Panc1 (cell line): ENCODE results near the gene SYT8. TPM values are rescaled to one million over a fixed set of nuclear protein-coding genes. Genes with fewer than 3 reads are reported as not detected.

Experiments
- ATAC-seq: fragments of 200-7000 bp; cut with Tn5 transposase; 2 replicates; pipeline ENCODE4 v1.9.1; 2020; ENCODE audit warnings: mild to moderate bottlenecking, moderate library complexity
- BruUV-seq: library from RNA; stranded (reverse); fragments of 400-500 nt; replicated peaks from 2 replicates; lab custom pipeline; 2021; lab: Mats Ljungman, UMichigan
- CTCF ChIA-PET: fragments of 300-600 bp; sonication (Branson Sonifier 250); formaldehyde crosslinking; loops from one replicate; lab custom pipeline; 2022; ENCODE audit warnings: antibody characterized with exemption; lab: Charles Lee
- POLR2A ChIA-PET: fragments of 300-600 bp; sonication (Branson Sonifier 250); formaldehyde crosslinking; loops from one replicate; lab custom pipeline; 2022; ENCODE audit warnings: antibody characterized with exemption; lab: Charles Lee
- DNase-seq: peaks from one replicate; pipeline ENCODE4 v3.0.0-alpha.2; 2010; ENCODE audit warnings: low read depth, low spot score
- H3K27ac ChIP-seq: 2 replicates; pipeline ENCODE4 v1.5.1; 2011; ENCODE audit warnings: mild to moderate bottlenecking, low read length, inconsistent platforms
- H3K27me3 ChIP-seq: fragments of 200-500 bp; sonication (Bioruptor generic); 2 replicates; pipeline ENCODE4 v1.6.0; 2014; ENCODE audit warnings: low read length, inconsistent platforms; ENCODE audit not compliant: control insufficient read depth, insufficient read depth
- H3K36me3 ChIP-seq: fragments of 200-500 bp; sonication (Bioruptor generic); 2 replicates; pipeline ENCODE4 v1.5.1; 2014; ENCODE audit warnings: inconsistent platforms, mild to moderate bottlenecking, low read length, moderate library complexity; ENCODE audit not compliant: control insufficient read depth, insufficient read depth
- H3K4me1 ChIP-seq: 2 replicates; pipeline ENCODE4 v1.5.1; 2011; ENCODE audit warnings: inconsistent platforms, mild to moderate bottlenecking, low read length, moderate library complexity; ENCODE audit not compliant: control insufficient read depth, insufficient read depth
- H3K4me3 ChIP-seq, 2 experiments: 2 replicates each; pipeline ENCODE4 v1.5.1; 2011 to 2012; ENCODE audit warnings: low read depth in 2 of 2, low read length in 2 of 2, mild to moderate bottlenecking in 2 of 2, inconsistent platforms in 1 of 2, moderate library complexity in 1 of 2
- H3K9me3 ChIP-seq: fragments of 200-500 bp; sonication (Bioruptor generic); 2 replicates; pipeline ENCODE4 v1.5.1; 2014; ENCODE audit warnings: low read depth, mild to moderate bottlenecking, inconsistent platforms, low read length, moderate library complexity; ENCODE audit not compliant: control insufficient read depth, insufficient read depth
- CTCF ChIP-seq: fragments of 450-650 bp; IDR thresholded peaks from 2 replicates; pipeline ENCODE4 v1.5.1; 2017; ENCODE audit warnings: mild to moderate bottlenecking
- POLR2AphosphoS5 ChIP-seq: IDR thresholded peaks from 2 replicates; pipeline ENCODE4 v1.6.1; 2012; ENCODE audit warnings: mild to moderate bottlenecking, low read depth, low read length, moderate library complexity
- REST ChIP-seq, 2 experiments: IDR thresholded peaks; 2 replicates each; pipeline ENCODE4 v1.6.1; 2011 to 2012; ENCODE audit warnings: low read depth in 2 of 2, control low read depth in 1 of 2, low read length in 1 of 2, mild to moderate bottlenecking in 1 of 2, moderate library complexity in 1 of 2; ENCODE audit not compliant: insufficient read depth in 1 of 2
- SIN3A ChIP-seq: IDR thresholded peaks from 2 replicates; pipeline ENCODE4 v1.6.1; 2012; ENCODE audit warnings: low read depth, mild to moderate bottlenecking, low read length, moderate library complexity, borderline replicate concordance; ENCODE audit not compliant: insufficient read depth
- TCF7L2 ChIP-seq: IDR thresholded peaks from 2 replicates; pipeline ENCODE4 v1.6.1; 2011; ENCODE audit warnings: mild to moderate bottlenecking, low read depth, low read length, inconsistent platforms
- in situ Hi-C: cut with HindIII; loops from 2 replicates; pipeline ENCODE4 v1.10.0; 2016; ENCODE audit warnings: low sequenced_read_pairs, low pct_unique_long_range_greater_than_20kb
- intact Hi-C: fragments of 100-400 bp; cut with micrococcal nuclease; formaldehyde crosslinking; loops from one replicate; pipeline ENCODE4 v1.10.0; 2022; ENCODE audit not compliant: unreplicated experiment
- total RNA-seq: library from RNA; stranded (reverse); gene quantifications from one replicate; pipeline ENCODE4 v1.2.1, GENCODE V29; 2021; ENCODE audit not compliant: unreplicated experiment

Gene SYT8
- total RNA-seq, 1 experiment from 2014 or later, result 3.5 TPM

GRCh38 chr11:1839924-1840779 lies 5.4 kb downstream of the SYT8 start:
- TF ChIP-seq POLR2AphosphoS5, result no peak
- no peak for TF ChIP-seq REST (IDR thresholded peaks at IDR 0.05; ENCODE audit: insufficient read depth in 1 of 2, low read depth in 2 of 2, low read length in 1 of 2)
- TF ChIP-seq CTCF, result no peak
- no peak for TF ChIP-seq TCF7L2
- no peak for TF ChIP-seq SIN3A
- CTCF ChIA-PET, result interaction anchor here (0.7 kb wide), 1 partner anchor 121 kb away, joined by 4 read pairs; no protein-coding TSS in a partner anchor
- in situ Hi-C loops, result no loop called here
- no TSS peak for BruUV-seq
- H3K27ac ChIP-seq, result no peak overlapping the region
- POLR2A ChIA-PET, result no interaction called here
- H3K27me3 ChIP-seq, result no peaks in the 10 kb centered on the region
- intact Hi-C loops, result no loop called here
- no peak overlapping the region for H3K4me3 ChIP-seq
- peaks cover 23% of the 10 kb centered on the region for H3K4me1 ChIP-seq
- H3K9me3 ChIP-seq, result no peaks in the 10 kb centered on the region
- DNase-seq, result no peak
- no peaks in the 10 kb centered on the region for H3K36me3 ChIP-seq
- no peak for ATAC-seq

GRCh38 chr11:1840780-1841480 lies 6.1 kb downstream of the SYT8 start:
- no TSS peak for BruUV-seq
- no peaks in the 10 kb centered on the region for H3K27me3 ChIP-seq
- in situ Hi-C loops (no loop called here), intact Hi-C loops (no loop called here)
- peaks cover 22% of the 10 kb centered on the region for H3K4me1 ChIP-seq
- ATAC-seq, result no peak
- TF ChIP-seq REST (IDR thresholded peaks at IDR 0.05; ENCODE audit: insufficient read depth in 1 of 2, low read depth in 2 of 2, low read length in 1 of 2) (no peak), CTCF (no peak), POLR2AphosphoS5 (no peak), SIN3A (no peak), TCF7L2 (no peak)
- H3K4me3 ChIP-seq, result no peak overlapping the region
- H3K27ac ChIP-seq, result no peak overlapping the region
- no peaks in the 10 kb centered on the region for H3K9me3 ChIP-seq
- no peak for DNase-seq
- ChIA-PET CTCF (interaction anchor here (0.7 to 2.3 kb wide), 3 partner anchors 8 to 246 kb away, joined by 3 to 8 read pairs (median 4); no protein-coding TSS in a partner anchor), POLR2A (no interaction called here)
- no peaks in the 10 kb centered on the region for H3K36me3 ChIP-seq
